Vagina (tissue), 2 donors: ENCODE data around the gene PSMA3. TPM values are rescaled to one million over a fixed set of nuclear protein-coding genes. Genes with fewer than 3 reads are reported as not detected.

Source experiments
- DNase-seq, 2 donors: peaks; one replicate each; pipeline ENCODE4 v3.0.0-alpha.2; 2017; ENCODE audit errors: extremely low spot score in 2 of 2
- H3K27ac ChIP-seq: fragments of 200-600 bp; sonication (generic); one replicate; pipeline ENCODE4 v1.5.1; 2019
- H3K27me3 ChIP-seq: fragments of 200-600 bp; sonication (generic); one replicate; pipeline ENCODE4 v1.5.1; 2019
- H3K36me3 ChIP-seq, 2 donors: fragments of 200-600 bp; sonication (generic); one replicate each; pipeline ENCODE4 v1.5.1; 2017 to 2019
- H3K4me1 ChIP-seq: fragments of 200-600 bp; sonication (generic); one replicate; pipeline ENCODE4 v1.5.1; 2019
- H3K4me3 ChIP-seq, 2 donors: fragments of 200-600 bp; sonication (generic); 1 replicate in 1 of 2; 2 replicates in 1 of 2; pipeline ENCODE4 v1.5.1; 2016 to 2019
- H3K9me3 ChIP-seq: fragments of 200-600 bp; sonication (generic); one replicate; pipeline ENCODE4 v1.5.1; 2019
- CTCF ChIP-seq, 3 experiments: fragments of 450-650 bp in 2 of 3; fragments of 200-600 bp in 1 of 3; sonication (generic) in 1 of 3; IDR thresholded peaks; one replicate each; pipeline ENCODE4 v1.5.1; 2017 to 2019; ENCODE audit warnings: antibody characterized with exemption in 3 of 3, mild to moderate bottlenecking in 2 of 3, moderate library complexity in 2 of 3
- POLR2A ChIP-seq, 2 donors: fragments of 450-650 bp; IDR thresholded peaks; one replicate each; pipeline ENCODE4 v1.6.1; 2017; ENCODE audit warnings: antibody characterized with exemption in 2 of 2, mild to moderate bottlenecking in 2 of 2, moderate library complexity in 2 of 2
- POLR2AphosphoS5 ChIP-seq, 2 donors: sonication (generic); formaldehyde crosslinking; IDR thresholded peaks; one replicate each; pipeline ENCODE4 v1.9.0; 2017; ENCODE audit warnings: antibody characterized with exemption in 2 of 2, mild to moderate bottlenecking in 2 of 2, low read depth in 1 of 2; ENCODE audit not compliant: insufficient read depth in 1 of 2
- intact Hi-C: fragments of 100-400 bp; cut with DNase I; formaldehyde crosslinking; loops from one replicate; pipeline ENCODE4 v1.15.1; 2023
- small RNA-seq: library from RNA; depleted of rRNA; stranded (forward); fragments of <200 nt; gene quantifications from one replicate; pipeline ENCODE3, GENCODE V24; 2016
- total RNA-seq: library from RNA; depleted of rRNA; stranded (reverse); fragments of >200 nt; gene quantifications from one replicate; pipeline ENCODE4 v1.2.3, GENCODE V29; 2016

The PSMA3 gene
- total RNA-seq, 1 donor from 2014 or later = 73.7 TPM

- H3K27me3 ChIP-seq = no peaks in the 10 kb centered on the region
- H3K9me3 ChIP-seq = no peaks in the 10 kb centered on the region
- H3K4me1 ChIP-seq = no peaks in the 10 kb centered on the region
- TF ChIP-seq CTCF (IDR thresholded peaks at IDR 0.05) = no peak
- no peak for TF ChIP-seq POLR2A (IDR thresholded peaks at IDR 0.05)
- TF ChIP-seq POLR2AphosphoS5 (IDR thresholded peaks at IDR 0.05; ENCODE audit: insufficient read depth in 1 of 2, low read depth in 1 of 2) = no peak
- intact Hi-C loops = no loop called here
- no peak overlapping the region for H3K4me3 ChIP-seq
- no peak for DNase-seq
- H3K36me3 ChIP-seq = peaks cover 0 to 17% of the 10 kb centered on the region in 2 donors
- H3K27ac ChIP-seq = no peak overlapping the region
Measured at GRCh38 chr14:58307597-58308316, 63.1 kb downstream of the PSMA3 start.

GRCh38 chr14:58309086-58309485, 64.4 kb downstream of the PSMA3 start:
- no peak for DNase-seq
- Histone ChIP-seq H3K27ac (no peak overlapping the region), H3K4me1 (no peaks in the 10 kb centered on the region), H3K36me3 (peaks cover 0 to 17% of the 10 kb centered on the region in 2 donors), H3K9me3 (no peaks in the 10 kb centered on the region), H3K27me3 (no peaks in the 10 kb centered on the region), H3K4me3 (no peak overlapping the region)
- TF ChIP-seq CTCF (IDR thresholded peaks at IDR 0.05) (no peak), POLR2A (IDR thresholded peaks at IDR 0.05) (no peak), POLR2AphosphoS5 (IDR thresholded peaks at IDR 0.05; ENCODE audit: insufficient read depth in 1 of 2, low read depth in 1 of 2) (no peak)
- intact Hi-C loops = no loop called here

GRCh38 chr14:58313699-58314098, 69.1 kb downstream of the PSMA3 start:
- intact Hi-C loops = no loop called here
- Histone ChIP-seq H3K9me3 (no peaks in the 10 kb centered on the region), H3K27me3 (no peaks in the 10 kb centered on the region), H3K4me3 (no peak overlapping the region), H3K4me1 (no peaks in the 10 kb centered on the region), H3K36me3 (peaks cover 0 to 7% of the 10 kb centered on the region in 2 donors), H3K27ac (no peak overlapping the region)
- DNase-seq = no peak
- TF ChIP-seq POLR2AphosphoS5 (IDR thresholded peaks at IDR 0.05; ENCODE audit: insufficient read depth in 1 of 2, low read depth in 1 of 2) (no peak), POLR2A (IDR thresholded peaks at IDR 0.05) (no peak), CTCF (IDR thresholded peaks at IDR 0.05) (no peak)

- Histone ChIP-seq H3K4me1 (no peaks in the 10 kb centered on the region), H3K36me3 (peaks cover 0 to 25% of the 10 kb centered on the region in 2 donors), H3K9me3 (no peaks in the 10 kb centered on the region), H3K4me3 (no peak overlapping the region), H3K27ac (no peak overlapping the region), H3K27me3 (no peaks in the 10 kb centered on the region)
- intact Hi-C loops = no loop called here
- DNase-seq = no peak
- no peak for TF ChIP-seq POLR2AphosphoS5 (IDR thresholded peaks at IDR 0.05; ENCODE audit: insufficient read depth in 1 of 2, low read depth in 1 of 2)
- TF ChIP-seq POLR2A (IDR thresholded peaks at IDR 0.05) = no peak
- no peak for TF ChIP-seq CTCF (IDR thresholded peaks at IDR 0.05)
Measured at GRCh38 chr14:58315606-58316005, 71.0 kb downstream of the PSMA3 start.

Small RNA genes lying within 50 kb of the gene (small RNA-seq; reads per million reads assigned to genes)
- not detected for gene RNU6-341P

Other genes starting within 250 kb of the PSMA3 start
- 5.2 TPM for gene ARMH4, start 92.6 kb upstream of the PSMA3 start, total RNA-seq
- 42.2 TPM for gene ACTR10, start 44.7 kb upstream of the PSMA3 start, total RNA-seq
- gene ARID4A, start 53.7 kb downstream of the PSMA3 start, total RNA-seq = 20.6 TPM
- gene TOMM20L, start 151.1 kb downstream of the PSMA3 start, total RNA-seq = not detected
- gene TIMM9, start 182.7 kb downstream of the PSMA3 start, total RNA-seq = 47.6 TPM
- gene KIAA0586, start 182.9 kb downstream of the PSMA3 start, total RNA-seq = 13.3 TPM